A549 (cell line): ENCODE measurements around the gene ARHGEF28. TPM values are rescaled to one million over a fixed set of nuclear protein-coding genes. Genes with fewer than 3 reads are reported as not detected.

ENCODE experiments used
- ATAC-seq, 2 experiments: fragments of 200-7000 bp in 1 of 2; fragments of >200 bp in 1 of 2; cut with Nextera tagmentation in 1 of 2; cut with Tn5 transposase in 1 of 2; 3 replicates each; pipeline versions ENCODE4 v1.8.0 to v1.9.1; 2018 to 2020; ENCODE audit warnings: mild to moderate bottlenecking in 1 of 2, moderate library complexity in 1 of 2
- CTCF ChIA-PET: fragments of 300-600 bp; sonication (Branson Sonifier 250); formaldehyde crosslinking; extraction: SDS; loops from one replicate; lab custom pipeline; 2021; ENCODE audit warnings: antibody characterized with exemption, inconsistent platforms; lab: Yijun Ruan, JAX
- POLR2A ChIA-PET: fragments of 350-600 bp; formaldehyde crosslinking; extraction: SDS; loops from one replicate; lab custom pipeline; 2021; ENCODE audit warnings: antibody characterized with exemption, inconsistent platforms; lab: Yijun Ruan, JAX
- DNase-seq, 2 experiments: peaks; one replicate each; pipeline versions ENCODE4 v3.0.0 to v3.0.0-alpha.2; 2011 to 2016; ENCODE audit warnings: low read depth in 1 of 2, low spot score in 1 of 2
- FAIRE-seq: peaks from 2 replicates; lab custom pipeline; 2011; peaks lifted over from hg19 to GRCh38; lab: Jason Lieb, UNC
- H3K27ac ChIP-seq, 2 experiments: fragments of >200 bp; sonication (Bioruptor Twin); formaldehyde crosslinking; 3 replicates each; pipeline ENCODE4 v1.5.1; 2016 to 2017
- H3K4me1 ChIP-seq: fragments of >200 bp; sonication (Bioruptor Twin); formaldehyde crosslinking; 3 replicates; pipeline ENCODE4 v1.6.1; 2016
- H3K4me2 ChIP-seq: fragments of >200 bp; sonication (Bioruptor Twin); formaldehyde crosslinking; 3 replicates; pipeline ENCODE4 v1.6.1; 2016
- H3K4me3 ChIP-seq: fragments of >200 bp; sonication (Bioruptor Twin); formaldehyde crosslinking; 3 replicates; pipeline ENCODE4 v1.5.1; 2016
- H3K9me3 ChIP-seq: fragments of >200 bp; sonication (Bioruptor Twin); formaldehyde crosslinking; 3 replicates; pipeline ENCODE4 v1.6.1; 2016
- CHD2 ChIP-seq: fragments of 150-350 bp; IDR thresholded peaks from 2 replicates; pipeline ENCODE4 v1.6.1; 2014; ENCODE audit warnings: low read length; ENCODE audit not compliant: partially characterized antibody
- ELK1 ChIP-seq: fragments of 150-350 bp; IDR thresholded peaks from 2 replicates; pipeline ENCODE4 v1.6.1; 2014; ENCODE audit warnings: low read depth, mild to moderate bottlenecking, low read length
- EP300 ChIP-seq, 2 experiments: fragments of >200 bp; sonication (Bioruptor Twin); formaldehyde crosslinking; IDR thresholded peaks; 2 replicates in 1 of 2; 3 replicates in 1 of 2; pipeline ENCODE4 v1.6.1; 2016 to 2017
- FOSL2 ChIP-seq, 2 experiments: fragments of 450-650 bp in 1 of 2; fragments of >200 bp in 1 of 2; sonication (Bioruptor Twin) in 1 of 2; formaldehyde crosslinking; IDR thresholded peaks; 2 replicates each; pipeline versions ENCODE4 v1.5.0 to v1.6.1; 2016 to 2020; ENCODE audit warnings: mild to moderate bottlenecking in 1 of 2, moderate library complexity in 1 of 2
- FOXS1 ChIP-seq: fragments of 250-450 bp; sonication (Bioruptor Pico); IDR thresholded peaks from 2 replicates; pipeline ENCODE4 v1.5.0; 2020; ENCODE audit warnings: mild to moderate bottlenecking, moderate library complexity
- GATA3 ChIP-seq: IDR thresholded peaks from 2 replicates; pipeline ENCODE4 v1.6.1; 2012; ENCODE audit warnings: borderline replicate concordance
- HOXA7 ChIP-seq: fragments of 250-450 bp; sonication (Bioruptor Pico); IDR thresholded peaks from 2 replicates; pipeline ENCODE4 v1.5.0; 2020; ENCODE audit warnings: mild to moderate bottlenecking, moderate library complexity
- HOXB5 ChIP-seq: fragments of 250-450 bp; sonication (Bioruptor Pico); IDR thresholded peaks from 2 replicates; pipeline ENCODE4 v1.5.0; 2020; ENCODE audit warnings: mild to moderate bottlenecking, moderate library complexity
- JUN ChIP-seq, 2 experiments: fragments of >200 bp; sonication (Bioruptor Twin); formaldehyde crosslinking; IDR thresholded peaks; 2 replicates in 1 of 2; 3 replicates in 1 of 2; pipeline ENCODE4 v1.6.1; 2016 to 2017
- KDM5A ChIP-seq: fragments of 200-600 bp; sonication (generic); IDR thresholded peaks from 2 replicates; pipeline ENCODE4 v1.6.1; 2016; ENCODE audit warnings: antibody characterized with exemption, mild to moderate bottlenecking
- MAFK ChIP-seq: fragments of 450-650 bp; IDR thresholded peaks from 2 replicates; pipeline ENCODE4 v1.6.1; 2014; ENCODE audit not compliant: partially characterized antibody
- MAZ ChIP-seq: fragments of 150-350 bp; IDR thresholded peaks from 2 replicates; pipeline ENCODE4 v1.6.1; 2014; ENCODE audit warnings: antibody characterized with exemption, low read depth, low read length, borderline replicate concordance
- MYC ChIP-seq: IDR thresholded peaks from 2 replicates; pipeline ENCODE4 v1.6.1; 2012; ENCODE audit warnings: mild to moderate bottlenecking, inconsistent platforms, low read length, improper control_type of control experiment, borderline replicate concordance
- NFE2L2 ChIP-seq: fragments of 150-350 bp; conservative IDR thresholded peaks from 2 replicates; pipeline ENCODE4 v1.6.1; 2014; ENCODE audit warnings: low read length
- NPAS2 ChIP-seq: fragments of 250-450 bp; sonication (Bioruptor Pico); IDR thresholded peaks from 2 replicates; pipeline ENCODE4 v1.8.0; 2022; ENCODE audit warnings: mild to moderate bottlenecking, moderate library complexity, borderline replicate concordance
- NR3C1 ChIP-seq: fragments of >200 bp; sonication (Bioruptor Twin); formaldehyde crosslinking; IDR thresholded peaks from 3 replicates; pipeline ENCODE4 v1.6.1; 2017
- PBX3 ChIP-seq: IDR thresholded peaks from 2 replicates; pipeline ENCODE4 v1.6.1; 2012
- PHF8 ChIP-seq: fragments of 200-600 bp; sonication (generic); IDR thresholded peaks from 2 replicates; pipeline ENCODE4 v1.6.1; 2016; ENCODE audit warnings: low read depth, mild to moderate bottlenecking, antibody characterized with exemption, moderate library complexity, borderline replicate concordance
- POLR2A ChIP-seq: IDR thresholded peaks from 2 replicates; pipeline ENCODE4 v1.6.1; 2012; ENCODE audit warnings: mild to moderate bottlenecking, low read length
- RFX5 ChIP-seq: fragments of 450-650 bp; IDR thresholded peaks from 2 replicates; pipeline ENCODE4 v1.7.1; 2014; ENCODE audit warnings: antibody characterized with exemption, mild to moderate bottlenecking, moderate library complexity
- SMC3 ChIP-seq: fragments of >200 bp; sonication (Bioruptor Twin); formaldehyde crosslinking; IDR thresholded peaks from 3 replicates; pipeline ENCODE4 v1.6.1; 2018; ENCODE audit warnings: inconsistent platforms
- SREBF2 ChIP-seq: fragments of 450-650 bp; IDR thresholded peaks from 2 replicates; pipeline ENCODE4 v1.6.1; 2014; ENCODE audit warnings: mild to moderate bottlenecking, moderate library complexity
- TP53 ChIP-seq: fragments of 250-450 bp; sonication (Bioruptor Pico); IDR thresholded peaks from 2 replicates; pipeline ENCODE4 v1.5.0; 2021; ENCODE audit warnings: mild to moderate bottlenecking, moderate library complexity
- ZFP36 ChIP-seq: fragments of 450-650 bp; IDR thresholded peaks from 2 replicates; pipeline ENCODE4 v1.6.1; 2014; ENCODE audit warnings: borderline replicate concordance; ENCODE audit not compliant: partially characterized antibody
- ZNF302 ChIP-seq: fragments of 250-450 bp; sonication (Bioruptor Pico); IDR thresholded peaks from 2 replicates; pipeline ENCODE4 v1.9.0; 2021; ENCODE audit warnings: inconsistent platforms, mild to moderate bottlenecking, moderate library complexity
- WGBS: methylation state at CpG from one replicate; pipeline ENCODE4 v1.1.6; 2017; ENCODE audit errors: missing lambda C conversion rate; 5-methylcytosine and 5-hydroxymethylcytosine counted together
- polyA plus RNA-seq, 4 experiments: library from polyadenylated mRNA; depleted of rRNA in 3 of 4; stranded (reverse); fragments of >200 nt; fragmentation: RNase III in 1 of 4; extraction: RNeasy Plus Mini Kit Qiagen cat#74134 plus additional on column Dnase treatment in 1 of 4; gene quantifications; 2 replicates in 3 of 4; 3 replicates in 1 of 4; pipeline ENCODE4 v1.2.3, GENCODE V29; 2011 to 2017
- TF ChIP-seq, protein P1 (sequence below): fragments of >200 bp; sonication (Bioruptor Twin); formaldehyde crosslinking; IDR thresholded peaks from 2 replicates; pipeline ENCODE4 v1.6.1; 2016
- TF ChIP-seq, protein P2 (sequence below): fragments of >200 bp; sonication (Bioruptor Twin); formaldehyde crosslinking; IDR thresholded peaks from 3 replicates; pipeline ENCODE4 v1.6.1; 2016
- TF ChIP-seq, protein P3 (sequence below): IDR thresholded peaks from 2 replicates; pipeline ENCODE4 v1.6.1; 2012

Gene ARHGEF28
- polyA plus RNA-seq, 2 of the 4 experiments (the other 2 are of a cell fraction), result 17.0 to 22.3 TPM

DNA sequence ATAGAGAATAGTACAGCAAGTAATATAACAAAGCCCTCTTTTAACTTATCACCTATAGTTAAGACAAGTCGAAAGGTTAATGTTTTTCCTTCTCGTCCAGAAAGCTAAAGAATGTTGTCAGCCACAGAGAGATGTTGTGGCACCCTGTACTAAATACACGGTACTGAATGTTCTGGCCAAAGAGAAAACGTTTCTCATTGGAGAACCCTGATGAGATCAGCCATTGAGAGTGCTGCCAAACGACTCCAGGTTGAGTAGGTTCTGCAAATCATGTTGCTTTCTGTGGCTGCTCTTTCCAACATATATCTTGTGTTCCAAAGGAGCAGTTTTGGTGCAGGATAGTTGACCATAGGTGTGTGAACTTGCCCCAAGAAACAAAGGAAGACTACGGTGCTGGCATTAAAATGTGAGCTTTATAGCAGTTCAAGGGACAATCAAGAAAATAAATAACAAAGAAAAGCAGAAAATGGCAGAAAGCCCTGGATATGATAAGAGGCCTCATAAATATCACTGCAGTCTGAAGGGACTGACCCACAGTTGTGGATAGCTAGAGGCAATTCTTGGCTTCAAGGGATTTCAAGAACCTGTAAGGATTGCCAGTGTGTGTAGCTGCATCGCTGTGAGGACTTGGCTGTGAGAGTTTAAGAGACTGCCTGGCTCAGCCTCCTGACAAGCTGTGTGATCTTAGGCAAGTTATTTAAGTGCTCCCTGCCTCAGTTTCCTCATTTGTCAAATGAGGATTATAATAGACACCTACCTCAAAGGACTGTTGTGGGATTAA is 102.7 kb downstream of the ARHGEF28 start:
- FAIRE-seq (no peak), ATAC-seq (peak; percentile 52 to 62; a peak in 3 of 6 replicates), DNase-seq (no peak)
- CTCF ChIA-PET, result interaction anchor here (0.7 to 2.2 kb wide), 9 partner anchors 10 to 103 kb away, joined by 3 to 8 read pairs (median 4); no protein-coding TSS in a partner anchor
- no peak for TF ChIP-seq SREBF2
- no peak for TF ChIP-seq MAFK
- no peak for TF ChIP-seq GATA3
- no peak for TF ChIP-seq JUN (IDR thresholded peaks at IDR 0.05)
- TF ChIP-seq MAZ, result no peak
- TF ChIP-seq, protein P1, sequence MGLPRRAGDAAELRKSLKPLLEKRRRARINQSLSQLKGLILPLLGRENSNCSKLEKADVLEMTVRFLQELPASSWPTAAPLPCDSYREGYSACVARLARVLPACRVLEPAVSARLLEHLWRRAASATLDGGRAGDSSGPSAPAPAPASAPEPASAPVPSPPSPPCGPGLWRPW, result no peak
- TF ChIP-seq NR3C1, result no peak
- no peak for TF ChIP-seq PBX3
- TF ChIP-seq, protein P2, sequence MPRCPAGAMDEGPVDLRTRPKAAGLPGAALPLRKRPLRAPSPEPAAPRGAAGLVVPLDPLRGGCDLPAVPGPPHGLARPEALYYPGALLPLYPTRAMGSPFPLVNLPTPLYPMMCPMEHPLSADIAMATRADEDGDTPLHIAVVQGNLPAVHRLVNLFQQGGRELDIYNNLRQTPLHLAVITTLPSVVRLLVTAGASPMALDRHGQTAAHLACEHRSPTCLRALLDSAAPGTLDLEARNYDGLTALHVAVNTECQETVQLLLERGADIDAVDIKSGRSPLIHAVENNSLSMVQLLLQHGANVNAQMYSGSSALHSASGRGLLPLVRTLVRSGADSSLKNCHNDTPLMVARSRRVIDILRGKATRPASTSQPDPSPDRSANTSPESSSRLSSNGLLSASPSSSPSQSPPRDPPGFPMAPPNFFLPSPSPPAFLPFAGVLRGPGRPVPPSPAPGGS, result no peak
- TF ChIP-seq ZNF302, result no peak
- no peak for TF ChIP-seq ELK1
- TF ChIP-seq NFE2L2, result no peak
- TF ChIP-seq FOSL2 (IDR thresholded peaks at IDR 0.05), result no peak
- TF ChIP-seq FOSL2 (CRISPR knock-in tag; IDR thresholded peaks at IDR 0.05), result no peak
- no peak for TF ChIP-seq TP53 (CRISPR knock-in tag)
- TF ChIP-seq MYC, result no peak
- TF ChIP-seq, protein P3, sequence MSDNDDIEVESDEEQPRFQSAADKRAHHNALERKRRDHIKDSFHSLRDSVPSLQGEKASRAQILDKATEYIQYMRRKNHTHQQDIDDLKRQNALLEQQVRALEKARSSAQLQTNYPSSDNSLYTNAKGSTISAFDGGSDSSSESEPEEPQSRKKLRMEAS, result no peak
- TF ChIP-seq, all 56 proteins: peak for 0
- Histone ChIP-seq H3K4me3 (no peak overlapping the region), H3K4me1 (peaks cover 51% of the 10 kb centered on the region), H3K4me2 (peak overlapping the region; percentile 69), H3K27ac (peak overlapping the region; percentile 45 to 65; a peak in 5 of 6 replicates), H3K9me3 (0 out of 3 replicates have a peak, but pooled peaks cover 3% of the 10 kb centered on the region)
- POLR2A ChIA-PET, result no interaction called here
- WGBS, result 71% methylated on average over 7 of the region's 7 CpGs

- peak overlapping the region; percentile 45 to 65; a peak in 5 of 6 replicates for H3K27ac ChIP-seq
- FAIRE-seq (peak; percentile 72), DNase-seq (peak; percentile 11 to 57), ATAC-seq (peak; percentile 81 to 92; a peak in 5 of 6 replicates)
- peaks cover 51% of the 10 kb centered on the region for H3K4me1 ChIP-seq
- ChIA-PET POLR2A (no interaction called here), CTCF (interaction anchor here (0.7 to 2.2 kb wide), 10 partner anchors 9 to 138 kb away, joined by 3 to 8 read pairs (median 4); no protein-coding TSS in a partner anchor)
- peak overlapping the region; percentile 69 for H3K4me2 ChIP-seq
- WGBS, result 8% methylated on average over 3 of the region's 3 CpGs
- H3K4me3 ChIP-seq, result 0 out of 3 replicates have a peak overlapping the region, but pooled peaks have one; percentile 2
- 0 out of 3 replicates have a peak, but pooled peaks cover 3% of the 10 kb centered on the region for H3K9me3 ChIP-seq
- TF ChIP-seq RFX5 (no peak), GATA3 (peak; percentile 86), ELK1 (no peak), SMC3 (peak; percentile 30; the same call in 1 of the 3 replicates), PBX3 (no peak), NPAS2 (CRISPR knock-in tag) (no peak), CHD2 (no peak), POLR2A (no peak), PHF8 (no peak), KDM5A (no peak), NR3C1 (no peak), FOSL2 (IDR thresholded peaks at IDR 0.05) (no peak), FOSL2 (CRISPR knock-in tag; IDR thresholded peaks at IDR 0.05) (peak; percentile 62), EP300 (IDR thresholded peaks at IDR 0.05) (peak; percentile 41 to 44; a peak in 2 of 5 replicates), HOXB5 (no peak), ZFP36 (no peak), HOXA7 (CRISPR knock-in tag) (no peak), SREBF2 (no peak), FOXS1 (CRISPR knock-in tag) (no peak)
- TF ChIP-seq, protein P2, result no peak
Observed at GRCh38 chr5:73729329-73729728, 103.3 kb downstream of the ARHGEF28 start.
